Fibroblast of lung (primary cell): ENCODE data around the gene ACO1. TPM values are rescaled to one million over a fixed set of nuclear protein-coding genes. Genes with fewer than 3 reads are reported as not detected.

Source experiments
- DNase-seq, 2 donors: peaks; one replicate each; pipeline versions ENCODE4 v3.0.0 to v3.0.0-alpha.2; 2010; ENCODE audit warnings: low read depth in 2 of 2
- H2AFZ ChIP-seq: 2 replicates; pipeline ENCODE4 v1.5.1; 2012; ENCODE audit warnings: low read length, control low read depth, inconsistent platforms
- H3K27ac ChIP-seq: 2 replicates; pipeline ENCODE4 v1.5.1; 2011; ENCODE audit warnings: low read length, control low read depth; ENCODE audit not compliant: insufficient read depth
- H3K27me3 ChIP-seq: 2 replicates; pipeline ENCODE4 v1.5.1; 2011; ENCODE audit warnings: mild to moderate bottlenecking, low read length; ENCODE audit not compliant: control insufficient read depth, insufficient read depth
- H3K36me3 ChIP-seq: 2 replicates; pipeline ENCODE4 v1.5.1; 2011; ENCODE audit warnings: low read length; ENCODE audit not compliant: control insufficient read depth, insufficient read depth
- H3K4me1 ChIP-seq: 2 replicates; pipeline ENCODE4 v1.5.1; 2011; ENCODE audit warnings: low read length; ENCODE audit not compliant: control insufficient read depth, insufficient read depth; ENCODE audit errors: extremely low read depth
- H3K4me2 ChIP-seq: 2 replicates; pipeline ENCODE4 v1.5.1; 2011; ENCODE audit warnings: low read length, control low read depth; ENCODE audit not compliant: insufficient read depth; ENCODE audit errors: extremely low read depth
- H3K4me3 ChIP-seq, 4 experiments: fragments of 200-600 bp in 1 of 4; sonication (generic) in 1 of 4; replicated peaks in 1 of 4; 2 replicates each; pipeline ENCODE4 v1.5.1; 2011 to 2016; ENCODE audit warnings: low read length in 4 of 4, low read depth in 3 of 4, mild to moderate bottlenecking in 3 of 4, control low read depth in 2 of 4, inconsistent platforms in 1 of 4, mixed read lengths in 1 of 4; ENCODE audit not compliant: insufficient read depth in 1 of 4; ENCODE audit errors: control extremely low read depth in 1 of 4
- H3K79me2 ChIP-seq: 2 replicates; pipeline ENCODE4 v1.5.1; 2012; ENCODE audit warnings: mild to moderate bottlenecking, low read length, inconsistent platforms; ENCODE audit not compliant: control insufficient read depth, insufficient read depth
- H3K9ac ChIP-seq: 2 replicates; pipeline ENCODE4 v1.5.1; 2011; ENCODE audit warnings: mild to moderate bottlenecking, low read length, control low read depth; ENCODE audit not compliant: insufficient read depth
- H3K9me3 ChIP-seq: 2 replicates; pipeline ENCODE4 v1.5.1; 2012; ENCODE audit warnings: low read depth, low read length; ENCODE audit not compliant: control insufficient read depth, insufficient read depth
- H4K20me1 ChIP-seq: 2 replicates; pipeline ENCODE4 v1.5.1; 2011; ENCODE audit warnings: low read length; ENCODE audit not compliant: control insufficient read depth, insufficient read depth; ENCODE audit errors: extremely low read depth
- EZH2 ChIP-seq: IDR thresholded peaks from 2 replicates; pipeline ENCODE4 v1.5.1; 2012; ENCODE audit warnings: low read length, control low read depth, mild to moderate bottlenecking; ENCODE audit errors: missing control alignments
- polyA plus RNA-seq, 2 donors: library from polyadenylated mRNA; depleted of rRNA in 1 of 2; stranded (reverse) in 1 of 2; unstranded in 1 of 2; fragments of >200 nt; gene quantifications; 2 replicates each; pipeline ENCODE4 v1.2.1, GENCODE V29; 2011 to 2012; ENCODE audit warnings: missing spikeins in 1 of 2
- total RNA-seq: library from RNA; depleted of rRNA; stranded (reverse); fragments of >200 nt; gene quantifications from 2 replicates; pipeline ENCODE4 v1.2.1, GENCODE V29; 2014
- TF ChIP-seq, protein P1 (sequence below), 2 donors: IDR thresholded peaks in 1 of 2; conservative IDR thresholded peaks in 1 of 2; 1 replicate in 1 of 2; 2 replicates in 1 of 2; pipeline ENCODE4 v1.5.1; 2011 to 2012; ENCODE audit warnings: low read length in 2 of 2, control low read depth in 1 of 2, inconsistent platforms in 1 of 2, low read depth in 1 of 2, mild to moderate bottlenecking in 1 of 2

The ACO1 gene
- total and polyA plus RNA-seq, 2 donors (not counting 1 experiment from before 2014, with no cell fraction given) = 77.8 to 158 TPM

DNA sequence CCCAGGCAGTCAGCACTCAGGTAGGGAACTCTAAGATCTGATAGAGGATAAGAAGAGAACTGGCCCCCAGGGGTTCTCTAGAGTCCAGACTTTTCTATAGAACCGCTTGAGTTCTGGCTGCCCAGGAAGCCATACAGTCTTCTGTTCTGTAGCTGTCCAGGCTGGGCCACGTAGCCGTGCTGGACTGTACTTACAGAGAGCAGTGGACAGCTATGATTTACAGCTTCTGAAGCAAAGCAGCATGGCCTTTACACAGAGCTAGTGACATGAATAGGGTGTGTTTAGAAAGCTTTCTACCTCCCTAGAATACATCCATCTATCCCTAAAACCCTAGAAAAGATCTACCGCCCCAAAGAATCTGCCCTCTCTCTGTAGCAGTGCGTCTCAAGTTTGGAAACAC lies 57.2 kb downstream of the ACO1 start:
- no peak overlapping the region for H3K9ac ChIP-seq
- TF ChIP-seq, protein P1, sequence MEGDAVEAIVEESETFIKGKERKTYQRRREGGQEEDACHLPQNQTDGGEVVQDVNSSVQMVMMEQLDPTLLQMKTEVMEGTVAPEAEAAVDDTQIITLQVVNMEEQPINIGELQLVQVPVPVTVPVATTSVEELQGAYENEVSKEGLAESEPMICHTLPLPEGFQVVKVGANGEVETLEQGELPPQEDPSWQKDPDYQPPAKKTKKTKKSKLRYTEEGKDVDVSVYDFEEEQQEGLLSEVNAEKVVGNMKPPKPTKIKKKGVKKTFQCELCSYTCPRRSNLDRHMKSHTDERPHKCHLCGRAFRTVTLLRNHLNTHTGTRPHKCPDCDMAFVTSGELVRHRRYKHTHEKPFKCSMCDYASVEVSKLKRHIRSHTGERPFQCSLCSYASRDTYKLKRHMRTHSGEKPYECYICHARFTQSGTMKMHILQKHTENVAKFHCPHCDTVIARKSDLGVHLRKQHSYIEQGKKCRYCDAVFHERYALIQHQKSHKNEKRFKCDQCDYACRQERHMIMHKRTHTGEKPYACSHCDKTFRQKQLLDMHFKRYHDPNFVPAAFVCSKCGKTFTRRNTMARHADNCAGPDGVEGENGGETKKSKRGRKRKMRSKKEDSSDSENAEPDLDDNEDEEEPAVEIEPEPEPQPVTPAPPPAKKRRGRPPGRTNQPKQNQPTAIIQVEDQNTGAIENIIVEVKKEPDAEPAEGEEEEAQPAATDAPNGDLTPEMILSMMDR (conservative IDR thresholded peaks at IDR 0.05 in 1 of 2, IDR thresholded peaks at IDR 0.05 in 1 of 2; ENCODE audit: low read depth in 1 of 2, low read length in 2 of 2) = no peak
- TF ChIP-seq EZH2 = no peak

DNA sequence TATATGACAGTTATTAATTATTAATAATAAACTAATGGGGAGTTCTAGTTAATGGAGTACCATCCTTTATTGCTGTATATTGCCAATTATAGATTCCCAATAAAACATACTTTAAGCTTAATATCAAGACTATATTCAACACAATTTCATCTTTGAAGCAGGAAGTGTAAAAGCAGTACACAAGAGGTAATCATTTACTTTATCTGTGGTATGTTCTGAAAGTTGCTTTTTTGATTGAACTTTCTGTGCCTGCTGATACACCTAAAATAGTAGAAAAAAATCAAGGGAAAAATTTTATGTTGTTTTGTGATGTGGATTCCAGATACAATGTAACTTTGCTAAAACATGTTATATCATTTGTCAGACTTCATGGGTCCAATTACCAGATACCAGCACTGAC lies 58.0 kb downstream of the ACO1 start:
- no peak overlapping the region for H3K9ac ChIP-seq
- no peaks in the 10 kb centered on the region for H4K20me1 ChIP-seq
- H3K79me2 ChIP-seq = no peaks in the 10 kb centered on the region
- no peak overlapping the region for H3K4me3 ChIP-seq
- no peaks in the 10 kb centered on the region for H3K4me1 ChIP-seq
- DNase-seq = no peak
- H2AFZ ChIP-seq = no peak overlapping the region
- no peaks in the 10 kb centered on the region for H3K36me3 ChIP-seq
- no peak overlapping the region for H3K4me2 ChIP-seq
- no peak for TF ChIP-seq EZH2
- TF ChIP-seq, protein P1 (conservative IDR thresholded peaks at IDR 0.05 in 1 of 2, IDR thresholded peaks at IDR 0.05 in 1 of 2; ENCODE audit: low read depth in 1 of 2, low read length in 2 of 2) = no peak
- no peaks in the 10 kb centered on the region for H3K9me3 ChIP-seq
- H3K27ac ChIP-seq = no peak overlapping the region
- no peaks in the 10 kb centered on the region for H3K27me3 ChIP-seq

More for the DNA sequence above, 57.2 kb downstream of the ACO1 start:
- Histone ChIP-seq H3K4me2 (no peak overlapping the region), H3K79me2 (no peaks in the 10 kb centered on the region), H3K27me3 (no peaks in the 10 kb centered on the region), H2AFZ (no peak overlapping the region), H3K9me3 (no peaks in the 10 kb centered on the region), H3K27ac (no peak overlapping the region), H3K4me1 (no peaks in the 10 kb centered on the region), H4K20me1 (no peaks in the 10 kb centered on the region), H3K36me3 (peaks cover 3% of the 10 kb centered on the region), H3K4me3 (no peak overlapping the region)
- no peak for DNase-seq

GRCh38 chr9:32449969-32450368 lies 65.5 kb downstream of the ACO1 start:
- no peak for TF ChIP-seq EZH2
- TF ChIP-seq, protein P1 (conservative IDR thresholded peaks at IDR 0.05 in 1 of 2, IDR thresholded peaks at IDR 0.05 in 1 of 2; ENCODE audit: low read depth in 1 of 2, low read length in 2 of 2) = no peak
- Histone ChIP-seq H3K36me3 (peaks cover 12% of the 10 kb centered on the region), H2AFZ (no peak overlapping the region)

More at GRCh38 chr9:32449969-32450368, 65.5 kb downstream of the ACO1 start:
- no peak overlapping the region for H3K4me2 ChIP-seq
- no peaks in the 10 kb centered on the region for H3K79me2 ChIP-seq
- H3K4me3 ChIP-seq = no peak overlapping the region
- H3K9me3 ChIP-seq = no peaks in the 10 kb centered on the region
- no peak for DNase-seq
- H3K4me1 ChIP-seq = no peaks in the 10 kb centered on the region
- no peaks in the 10 kb centered on the region for H3K27me3 ChIP-seq
- H3K9ac ChIP-seq = no peak overlapping the region
- no peaks in the 10 kb centered on the region for H4K20me1 ChIP-seq
- H3K27ac ChIP-seq = no peak overlapping the region
